ENCODE measurements around the gene NUP62. TPM values are rescaled to one million over a fixed set of nuclear protein-coding genes. Genes with fewer than 3 reads are reported as not detected.

The NUP62 gene
- total RNA-seq, 1 experiment from 2014 or later, result 127 TPM

- H3K4me2 ChIP-seq (ENCODE audit: insufficient read depth, insufficient read length, low read length), result no peak overlapping the region
- no peak overlapping the region for H3K23ac ChIP-seq (ENCODE audit: insufficient read length, low read depth, low read length)
- H4K8ac ChIP-seq (replicated peaks; ENCODE audit: insufficient read length, low read depth, low read length), result no peak overlapping the region
- peaks cover 12 to 30% (median 12%) of the 10 kb centered on the region in 3 experiments for H3K36me3 Mint-ChIP-seq (ENCODE audit: insufficient read depth in 1 of 3, low read depth in 3 of 3)
- no peak overlapping the region for H2BK120ac ChIP-seq (ENCODE audit: low read depth, low read length, poor library complexity, severe bottlenecking)
- no peak for DNase-seq
- peaks cover 2% of the 10 kb centered on the region for H4K20me1 ChIP-seq (ENCODE audit: control insufficient read depth, insufficient read depth, insufficient read length)
- H3K23me2 ChIP-seq (ENCODE audit: insufficient read length, low read depth, low read length, poor library complexity, severe bottlenecking), result peaks cover 10% of the 10 kb centered on the region
- no peak overlapping the region for H3K27ac ChIP-seq (ENCODE audit: insufficient read length, low read depth, low read length)
- peaks cover 7% of the 10 kb centered on the region; the same call in 1 of the 2 replicates for H3K79me2 ChIP-seq (ENCODE audit: insufficient read depth, low read length)
- no peak overlapping the region for H2BK20ac ChIP-seq (ENCODE audit: low read depth, low read length, poor library complexity, severe bottlenecking)
- H3K4me3 Mint-ChIP-seq, result no peak overlapping the region
- no peak overlapping the region for H3K14ac ChIP-seq (ENCODE audit: insufficient read depth, low read length)
- H3K27ac Mint-ChIP-seq, result no peak overlapping the region
- no peak overlapping the region for H2BK5ac ChIP-seq (ENCODE audit: insufficient read length, low read length)
- H3K27me3 Mint-ChIP-seq (ENCODE audit: low read depth), result peaks cover 9% of the 10 kb centered on the region
- no peak overlapping the region for H3K4ac ChIP-seq (ENCODE audit: low read depth, low read length)
- no peak overlapping the region for H2BK12ac ChIP-seq (ENCODE audit: insufficient read length, low read depth, low read length)
- no peak overlapping the region for H2AFZ ChIP-seq (ENCODE audit: low read length)
- H3K27me3 ChIP-seq (ENCODE audit: insufficient read depth, low read length), result no peaks in the 10 kb centered on the region
- no peak overlapping the region for H2BK15ac ChIP-seq (ENCODE audit: low read depth, low read length)
- WGBS (ENCODE audit: extremely low coverage, insufficient read length, low lambda C conversion rate), result no CpG with 5 or more reads among the region's 25 CpGs
- H3K56ac ChIP-seq (ENCODE audit: insufficient read length, low read depth, low read length), result no peak overlapping the region
- H4K91ac ChIP-seq (ENCODE audit: insufficient read length, low read depth, low read length), result no peak overlapping the region
- TF ChIP-seq, protein P1, sequence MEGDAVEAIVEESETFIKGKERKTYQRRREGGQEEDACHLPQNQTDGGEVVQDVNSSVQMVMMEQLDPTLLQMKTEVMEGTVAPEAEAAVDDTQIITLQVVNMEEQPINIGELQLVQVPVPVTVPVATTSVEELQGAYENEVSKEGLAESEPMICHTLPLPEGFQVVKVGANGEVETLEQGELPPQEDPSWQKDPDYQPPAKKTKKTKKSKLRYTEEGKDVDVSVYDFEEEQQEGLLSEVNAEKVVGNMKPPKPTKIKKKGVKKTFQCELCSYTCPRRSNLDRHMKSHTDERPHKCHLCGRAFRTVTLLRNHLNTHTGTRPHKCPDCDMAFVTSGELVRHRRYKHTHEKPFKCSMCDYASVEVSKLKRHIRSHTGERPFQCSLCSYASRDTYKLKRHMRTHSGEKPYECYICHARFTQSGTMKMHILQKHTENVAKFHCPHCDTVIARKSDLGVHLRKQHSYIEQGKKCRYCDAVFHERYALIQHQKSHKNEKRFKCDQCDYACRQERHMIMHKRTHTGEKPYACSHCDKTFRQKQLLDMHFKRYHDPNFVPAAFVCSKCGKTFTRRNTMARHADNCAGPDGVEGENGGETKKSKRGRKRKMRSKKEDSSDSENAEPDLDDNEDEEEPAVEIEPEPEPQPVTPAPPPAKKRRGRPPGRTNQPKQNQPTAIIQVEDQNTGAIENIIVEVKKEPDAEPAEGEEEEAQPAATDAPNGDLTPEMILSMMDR (conservative IDR thresholded peaks at IDR 0.05), result no peak
- no peak overlapping the region for H2AK5ac ChIP-seq (ENCODE audit: insufficient read length, low read length)
- H3K9ac ChIP-seq (ENCODE audit: extremely low read depth, insufficient read length, low read length), result no peak overlapping the region
- H3T11ph ChIP-seq (ENCODE audit: low read length), result no peak overlapping the region
- H3K18ac ChIP-seq (ENCODE audit: insufficient read length, low read depth, low read length), result no peak overlapping the region
- H3K9me3 ChIP-seq (ENCODE audit: control insufficient read depth, low read depth, low read length), result no peaks in the 10 kb centered on the region
- no peaks in the 10 kb centered on the region; the same call in 1 of the 2 replicates for H3K4me1 ChIP-seq (ENCODE audit: insufficient read depth, low read length)
- no peak overlapping the region for H4K5ac ChIP-seq (ENCODE audit: insufficient read length, low read depth, low read length)
- no peaks in the 10 kb centered on the region for H3K79me1 ChIP-seq (ENCODE audit: insufficient read depth, low read depth, low read length, poor library complexity, severe bottlenecking)
- H3K9me3 Mint-ChIP-seq, result peaks cover 0 to 4% of the 10 kb centered on the region in 2 experiments; a peak in 3 of 5 replicates
- peaks cover 12 to 21% of the 10 kb centered on the region in 2 experiments for H3K4me1 Mint-ChIP-seq
These were observed 3.4 kb upstream of the NUP62 start for GRCh38 chr19:49932731-49933131.
